BLaER1 treated with 17β-estradiol and CSF1 and Interleukin-3, amounts not matched to agents 10 nM and 100 nM (cell line): Measurements from ENCODE around the gene CREB3L2.

ENCODE experiments used
- H3K27ac ChIP-seq, 11 experiments: shearing (Covaris generic); formaldehyde crosslinking; 2 replicates each; pipeline ENCODE4 v1.8.1; 2022
- H3K27me3 ChIP-seq, 11 experiments: shearing (Covaris generic); formaldehyde crosslinking; 2 replicates each; pipeline ENCODE4 v1.8.1; 2022
- H3K36me3 ChIP-seq, 11 experiments: shearing (Covaris generic); formaldehyde crosslinking; 2 replicates each; pipeline ENCODE4 v1.8.1; 2022
- H3K4me1 ChIP-seq, 10 experiments: shearing (Covaris generic); formaldehyde crosslinking; 2 replicates each; pipeline ENCODE4 v1.8.1; 2022
- H3K4me2 ChIP-seq, 11 experiments: shearing (Covaris generic); formaldehyde crosslinking; 2 replicates each; pipeline ENCODE4 v1.8.1; 2022
- H3K4me3 ChIP-seq, 10 experiments: shearing (Covaris generic); formaldehyde crosslinking; 2 replicates each; pipeline ENCODE4 v1.8.1; 2022
- H3K9ac ChIP-seq, 11 experiments: shearing (Covaris generic); formaldehyde crosslinking; 2 replicates each; pipeline ENCODE4 v1.8.1; 2022
- H3K9me3 ChIP-seq, 11 experiments: shearing (Covaris generic); formaldehyde crosslinking; replicated peaks in 1 of 11; 2 replicates each; pipeline ENCODE4 v1.8.1; 2022
- H4K20me1 ChIP-seq, 11 experiments: shearing (Covaris generic); formaldehyde crosslinking; 2 replicates each; pipeline ENCODE4 v1.8.1; 2022
- Cebpa-rat ChIP-seq, 11 experiments: shearing (Covaris generic); IDR thresholded peaks; 2 replicates each; pipeline ENCODE4 v1.8.1; 2022

CREB3L2 gene

DNA sequence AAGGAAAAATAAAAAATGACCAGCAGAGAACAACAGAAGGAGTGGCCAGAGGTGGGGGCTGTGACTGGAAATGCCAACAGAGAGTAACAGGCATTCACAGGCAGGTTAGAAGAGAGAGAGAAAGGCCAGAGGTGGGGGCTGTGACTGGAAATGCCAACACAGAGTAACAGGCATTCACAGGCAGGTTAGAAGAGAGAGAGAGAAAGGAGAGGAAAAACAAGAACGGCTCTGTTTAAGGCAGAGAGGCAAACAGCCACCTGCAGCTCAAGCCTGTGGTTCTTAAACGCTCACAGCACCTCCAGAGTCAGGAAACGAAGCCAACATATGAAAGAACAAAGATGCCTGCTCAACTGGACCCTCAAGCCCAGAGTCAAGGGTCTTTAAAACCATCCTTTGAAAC is 115.6 kb downstream of the CREB3L2 start:
- Histone ChIP-seq H3K9ac (peak overlapping the region in 4 of 11 experiments; percentile 0 to 49 (median 18); a peak in 4 of 22 replicates), H3K36me3 (peaks cover 30 to 49% (median 40%) of the 10 kb centered on the region in 11 experiments), H3K4me3 (no peak overlapping the region), H3K27ac (peak overlapping the region in 6 of 11 experiments; percentile 23 to 58 (median 28); a peak in 9 of 22 replicates), H3K4me2 (peak overlapping the region; percentile 32 to 86 (median 55); a peak in 21 of 22 replicates), H3K27me3 (no peaks in the 10 kb centered on the region), H4K20me1 (no peaks in the 10 kb centered on the region; a peak in 1 of 22 replicates), H3K4me1 (peaks cover 61 to 69% (median 65%) of the 10 kb centered on the region in 10 experiments), H3K9me3 (peaks cover 11 to 17% (median 16%) of the 10 kb centered on the region in 11 experiments)
- no peak for TF ChIP-seq Cebpa-rat (IDR thresholded peaks at IDR 0.05)

DNA sequence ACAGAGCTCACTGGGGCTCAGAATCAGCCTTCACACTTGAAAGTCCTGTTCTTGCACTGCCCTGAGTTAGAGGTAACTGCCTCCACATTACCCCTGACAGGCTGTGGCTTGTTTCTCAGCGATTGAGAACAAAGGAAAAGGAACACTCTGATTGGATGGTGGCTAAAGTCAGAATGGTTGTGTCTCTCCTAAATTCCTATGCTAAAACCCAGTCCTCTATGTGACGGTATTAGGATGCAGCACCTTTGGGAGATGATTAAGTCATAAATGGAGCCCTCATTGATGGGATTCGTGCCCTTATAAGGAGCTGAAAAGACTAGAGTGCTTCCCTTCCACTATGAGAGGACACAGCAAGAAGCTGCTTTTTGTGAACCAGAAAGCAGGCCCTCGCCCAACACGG is 116.2 kb downstream of the CREB3L2 start:
- H3K4me2 ChIP-seq, result peak overlapping the region; percentile 32 to 86 (median 55); a peak in 21 of 22 replicates
- H3K27ac ChIP-seq, result peak overlapping the region in 6 of 11 experiments; percentile 23 to 58 (median 28); a peak in 10 of 22 replicates
- peaks cover 55 to 65% (median 59%) of the 10 kb centered on the region in 10 experiments for H3K4me1 ChIP-seq
- no peak for TF ChIP-seq Cebpa-rat (IDR thresholded peaks at IDR 0.05)
- H3K4me3 ChIP-seq, result no peak overlapping the region
- peaks cover 11 to 22% (median 16%) of the 10 kb centered on the region in 11 experiments for H3K9me3 ChIP-seq
- peaks cover 35 to 54% (median 46%) of the 10 kb centered on the region in 11 experiments for H3K36me3 ChIP-seq
- no peaks in the 10 kb centered on the region for H3K27me3 ChIP-seq
- no peaks in the 10 kb centered on the region for H4K20me1 ChIP-seq
- H3K9ac ChIP-seq, result peak overlapping the region in 4 of 11 experiments; percentile 0 to 37 (median 18); a peak in 3 of 22 replicates

- Histone ChIP-seq H3K4me1 (peaks cover 42 to 65% (median 48%) of the 10 kb centered on the region in 10 experiments), H3K36me3 (peaks cover 55 to 81% (median 67%) of the 10 kb centered on the region in 11 experiments), H3K9me3 (peaks cover 11 to 22% (median 16%) of the 10 kb centered on the region in 11 experiments), H3K9ac (no peak overlapping the region), H3K27me3 (no peaks in the 10 kb centered on the region), H3K4me2 (no peak overlapping the region), H3K27ac (no peak overlapping the region), H4K20me1 (no peaks in the 10 kb centered on the region; a peak in 1 of 22 replicates), H3K4me3 (no peak overlapping the region)
- TF ChIP-seq Cebpa-rat (IDR thresholded peaks at IDR 0.05), result no peak
Observed at GRCh38 chr7:137882806-137883205, 119.1 kb downstream of the CREB3L2 start.

- Histone ChIP-seq H4K20me1 (no peaks in the 10 kb centered on the region; a peak in 1 of 22 replicates), H3K4me3 (no peak overlapping the region), H3K9me3 (peaks cover 11 to 22% (median 16%) of the 10 kb centered on the region in 11 experiments), H3K4me2 (no peak overlapping the region), H3K4me1 (peaks cover 40 to 62% (median 46%) of the 10 kb centered on the region in 10 experiments), H3K9ac (no peak overlapping the region), H3K27me3 (no peaks in the 10 kb centered on the region), H3K27ac (no peak overlapping the region), H3K36me3 (peaks cover 55 to 84% (median 70%) of the 10 kb centered on the region in 11 experiments)
- no peak for TF ChIP-seq Cebpa-rat (IDR thresholded peaks at IDR 0.05)
Observed at GRCh38 chr7:137882261-137882668, 119.6 kb downstream of the CREB3L2 start.

- Histone ChIP-seq H3K9ac (no peak overlapping the region), H3K9me3 (peaks cover 11 to 23% (median 16%) of the 10 kb centered on the region in 11 experiments), H4K20me1 (no peaks in the 10 kb centered on the region; a peak in 1 of 22 replicates), H3K27me3 (no peaks in the 10 kb centered on the region), H3K4me2 (no peak overlapping the region), H3K4me1 (peaks cover 35 to 57% (median 41%) of the 10 kb centered on the region in 10 experiments), H3K27ac (no peak overlapping the region), H3K4me3 (no peak overlapping the region), H3K36me3 (peaks cover 58 to 84% (median 76%) of the 10 kb centered on the region in 11 experiments)
- TF ChIP-seq Cebpa-rat (IDR thresholded peaks at IDR 0.05), result no peak
Observed at GRCh38 chr7:137881607-137882260, 120.2 kb downstream of the CREB3L2 start.

GRCh38 chr7:137880432-137880831 is 121.5 kb downstream of the CREB3L2 start:
- Histone ChIP-seq H3K27me3 (no peaks in the 10 kb centered on the region), H3K36me3 (peaks cover 65 to 92% (median 81%) of the 10 kb centered on the region in 11 experiments), H3K4me3 (no peak overlapping the region), H3K9ac (no peak overlapping the region), H4K20me1 (no peaks in the 10 kb centered on the region; a peak in 1 of 22 replicates), H3K9me3 (peaks cover 11 to 30% (median 20%) of the 10 kb centered on the region in 11 experiments), H3K4me1 (peaks cover 26 to 50% (median 37%) of the 10 kb centered on the region in 10 experiments), H3K27ac (peak overlapping the region in 3 of 11 experiments; percentile 33 to 58 (median 55); a peak in 3 of 22 replicates), H3K4me2 (peak overlapping the region in 10 of 11 experiments; percentile 23 to 58 (median 44); a peak in 19 of 22 replicates)
- TF ChIP-seq Cebpa-rat (IDR thresholded peaks at IDR 0.05), result peak in 1 of 11 experiments; percentile 14; a peak in 1 of 22 replicates

DNA sequence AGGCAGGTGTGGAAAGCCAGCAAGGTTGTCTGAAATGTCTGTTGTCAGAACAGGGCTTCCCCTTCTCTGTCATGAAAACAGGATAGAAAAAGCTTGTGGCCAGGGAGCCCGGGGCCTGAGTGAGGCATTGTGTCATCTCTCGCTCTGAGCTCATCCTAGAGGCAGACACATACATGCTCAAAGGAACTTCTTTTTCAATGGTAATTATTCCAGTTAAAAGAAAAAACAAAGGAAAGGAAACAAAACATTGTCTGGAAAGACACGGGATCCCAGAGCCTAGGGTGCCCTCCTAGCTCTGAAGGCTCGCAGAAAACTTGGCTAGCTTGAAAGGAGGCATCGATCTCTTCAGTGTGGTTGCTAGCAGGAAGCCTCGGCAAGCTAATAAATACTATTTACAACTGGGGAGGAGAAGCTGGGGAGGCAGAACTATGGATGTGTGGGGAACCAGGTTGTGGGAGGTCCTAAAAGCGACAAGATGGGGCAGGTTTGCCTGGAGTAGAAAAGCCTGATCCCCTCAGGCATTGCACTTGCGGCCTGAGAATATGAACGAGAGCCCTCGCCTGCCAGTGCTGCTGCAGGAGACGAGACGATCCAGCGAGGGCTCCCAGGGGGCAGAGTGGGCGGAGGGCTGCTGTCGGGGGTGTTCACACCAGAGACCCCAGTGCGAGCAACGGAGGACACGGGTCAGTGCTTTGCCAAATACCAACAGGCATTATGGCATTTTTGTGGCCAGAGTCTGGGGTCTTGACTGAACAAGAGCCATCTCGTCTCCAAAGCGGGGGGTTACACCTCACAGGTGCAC is 122.3 kb downstream of the CREB3L2 start:
- Histone ChIP-seq H4K20me1 (no peaks in the 10 kb centered on the region; a peak in 1 of 22 replicates), H3K36me3 (peaks cover 59 to 84% (median 76%) of the 10 kb centered on the region in 11 experiments), H3K4me2 (peak overlapping the region; percentile 23 to 58 (median 42); a peak in 20 of 22 replicates), H3K9me3 (peaks cover 11 to 30% (median 20%) of the 10 kb centered on the region in 11 experiments), H3K4me3 (no peak overlapping the region), H3K27me3 (no peaks in the 10 kb centered on the region), H3K4me1 (peaks cover 26 to 50% (median 38%) of the 10 kb centered on the region in 10 experiments), H3K9ac (peak overlapping the region in 1 of 11 experiments; percentile 20; a peak in 2 of 22 replicates), H3K27ac (peak overlapping the region in 9 of 11 experiments; percentile 4 to 58 (median 32); a peak in 13 of 22 replicates)
- no peak for TF ChIP-seq Cebpa-rat (IDR thresholded peaks at IDR 0.05)

DNA sequence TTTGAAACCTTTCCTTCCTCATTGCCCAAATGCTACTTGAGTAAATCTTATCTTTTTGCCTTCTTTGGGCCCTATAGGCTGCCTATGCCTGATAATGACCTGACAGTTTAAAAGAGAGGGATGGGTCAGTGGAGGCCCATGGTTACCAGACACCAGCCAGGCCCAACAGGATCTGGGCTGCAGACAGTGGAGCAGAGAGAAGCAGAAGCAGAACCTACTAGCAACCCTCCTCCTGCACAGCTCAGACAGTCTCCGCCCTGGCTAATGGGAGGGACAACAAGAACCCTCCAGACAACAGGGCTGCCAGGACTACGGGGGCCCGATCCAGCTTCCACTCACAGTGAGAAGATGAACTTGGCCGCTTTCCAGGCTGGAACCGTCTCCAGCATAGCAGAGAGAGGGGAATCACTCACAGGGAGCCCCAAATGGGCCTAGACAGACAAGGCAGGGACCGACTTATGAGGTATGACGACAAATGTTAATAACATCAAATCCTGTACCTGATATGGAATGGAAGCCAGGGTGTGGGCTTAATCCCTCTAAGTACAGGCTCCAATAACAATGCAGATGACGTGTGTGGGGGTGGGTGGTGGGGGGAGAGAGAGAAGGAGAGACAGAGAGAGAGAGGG is 123.4 kb downstream of the CREB3L2 start:
- H3K36me3 ChIP-seq, result peaks cover 48 to 72% (median 65%) of the 10 kb centered on the region in 11 experiments
- no peaks in the 10 kb centered on the region for H3K27me3 ChIP-seq
- TF ChIP-seq Cebpa-rat (IDR thresholded peaks at IDR 0.05), result no peak
- peak overlapping the region in 7 of 11 experiments; percentile 11 to 58 (median 32); a peak in 6 of 22 replicates for H3K27ac ChIP-seq
- H3K9ac ChIP-seq, result no peak overlapping the region
- peaks cover 11 to 30% (median 20%) of the 10 kb centered on the region in 11 experiments for H3K9me3 ChIP-seq
- H4K20me1 ChIP-seq, result no peaks in the 10 kb centered on the region; a peak in 1 of 22 replicates
- H3K4me1 ChIP-seq, result peaks cover 36 to 61% (median 49%) of the 10 kb centered on the region in 10 experiments
- H3K4me3 ChIP-seq, result no peak overlapping the region
- H3K4me2 ChIP-seq, result peak overlapping the region in 5 of 11 experiments; percentile 13 to 54 (median 36); a peak in 6 of 22 replicates
